Tibial nerve (tissue), 4 donors: ENCODE results near the gene KLHDC4. TPM values are rescaled to one million over a fixed set of nuclear protein-coding genes. Genes with fewer than 3 reads are reported as not detected.
"Not testable (repeated sequence)": the region's sequence is repeated elsewhere in the genome, so short reads cannot be mapped to it uniquely, and the experiment has no call there.

Experiments used
- DNase-seq, 2 donors: peaks; one replicate each; pipeline ENCODE4 v3.0.0-alpha.2; 2019; ENCODE audit warnings: low spot score in 2 of 2
- H3K27ac ChIP-seq, 4 donors: fragments of 200-600 bp; sonication (generic) in 3 of 4; one replicate each; pipeline ENCODE4 v1.5.1; 2017 to 2019; ENCODE audit warnings: mild to moderate bottlenecking in 1 of 4
- H3K27me3 ChIP-seq, 2 donors: fragments of 200-600 bp; sonication (generic) in 1 of 2; one replicate each; pipeline versions ENCODE4 v1.5.1 to v1.6.0; 2017 to 2019
- H3K36me3 ChIP-seq, 3 donors: fragments of 200-600 bp; sonication (generic); one replicate each; pipeline ENCODE4 v1.5.1; 2018 to 2019
- H3K4me1 ChIP-seq, 4 donors: fragments of 200-600 bp; sonication (generic) in 3 of 4; one replicate each; pipeline ENCODE4 v1.5.1; 2017 to 2019
- H3K4me3 ChIP-seq, 4 donors: fragments of 200-600 bp; sonication (generic) in 3 of 4; one replicate each; pipeline ENCODE4 v1.5.1; 2017 to 2019; ENCODE audit warnings: mild to moderate bottlenecking in 1 of 4, moderate library complexity in 1 of 4
- H3K9me3 ChIP-seq, 4 donors: fragments of 200-600 bp; sonication (generic) in 3 of 4; one replicate each; pipeline ENCODE4 v1.5.1; 2017 to 2019
- CTCF ChIP-seq, 5 experiments: fragments of 200-600 bp in 3 of 5; fragments of 450-650 bp in 2 of 5; sonication (generic) in 3 of 5; IDR thresholded peaks; one replicate each; pipeline ENCODE4 v1.5.1; 2016 to 2019; ENCODE audit warnings: antibody characterized with exemption in 5 of 5, mild to moderate bottlenecking in 3 of 5, moderate library complexity in 2 of 5
- EP300 ChIP-seq, 2 donors: sonication (generic); formaldehyde crosslinking; IDR thresholded peaks; one replicate each; pipeline ENCODE4 v1.6.1; 2017; ENCODE audit warnings: antibody characterized with exemption in 2 of 2, mild to moderate bottlenecking in 1 of 2
- POLR2A ChIP-seq, 2 donors: fragments of 450-650 bp; IDR thresholded peaks; one replicate each; pipeline ENCODE4 v1.6.1; 2017; ENCODE audit warnings: antibody characterized with exemption in 2 of 2, mild to moderate bottlenecking in 2 of 2, moderate library complexity in 2 of 2
- WGBS, 2 donors: methylation state at CpG; one replicate each; pipeline ENCODE4 v1.1.5; 2018; 5-methylcytosine and 5-hydroxymethylcytosine counted together
- total RNA-seq, 4 donors: library from RNA; depleted of rRNA; stranded (reverse); fragments of >200 nt; gene quantifications; one replicate each; pipeline ENCODE4 v1.1.0, GENCODE V29; 2016

The KLHDC4 gene
- total RNA-seq, 4 donors from 2014 or later = 26.9 to 61.5 (median 42.5) TPM

DNA sequence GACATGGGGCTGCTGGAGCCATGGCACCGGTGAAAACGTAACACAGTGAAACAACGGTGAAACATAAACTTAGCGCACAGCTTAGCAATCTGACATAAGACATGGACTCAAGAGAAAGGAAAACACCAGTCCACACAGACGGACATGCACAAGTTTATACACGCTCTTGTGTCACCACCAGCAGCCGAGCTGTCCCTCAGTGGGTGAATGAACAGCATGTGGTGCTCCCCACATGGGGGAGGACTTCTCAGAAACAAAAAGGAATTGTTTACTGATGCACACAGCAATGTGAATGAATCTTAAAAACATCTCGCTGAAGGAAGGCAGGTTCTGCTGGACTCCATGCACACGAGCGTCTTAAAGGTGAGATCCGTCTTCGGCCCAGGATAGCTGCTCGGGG, 34.2 kb downstream of the KLHDC4 start:
- Histone ChIP-seq H3K4me3 (no peak overlapping the region), H3K4me1 (no peaks in the 10 kb centered on the region), H3K27ac (no peak overlapping the region), H3K36me3 (peaks cover 0 to 72% (median 0%) of the 10 kb centered on the region in 3 donors), H3K9me3 (no peaks in the 10 kb centered on the region), H3K27me3 (no peaks in the 10 kb centered on the region)
- TF ChIP-seq POLR2A (IDR thresholded peaks at IDR 0.05) = no peak
- no peak for TF ChIP-seq EP300 (IDR thresholded peaks at IDR 0.05)
- no peak for TF ChIP-seq CTCF (IDR thresholded peaks at IDR 0.05)
- 92 to 96% methylated on average over 13 of the region's 13 CpGs for WGBS, 2 donors
- DNase-seq = no peak

GRCh38 chr16:87729266-87729954, 36.4 kb downstream of the KLHDC4 start:
- no peaks in the 10 kb centered on the region for H3K27me3 ChIP-seq
- H3K27ac ChIP-seq = no peak overlapping the region
- DNase-seq = no peak
- TF ChIP-seq POLR2A (IDR thresholded peaks at IDR 0.05) = no peak
- no peaks in the 10 kb centered on the region for H3K9me3 ChIP-seq
- H3K4me3 ChIP-seq = no peak overlapping the region
- peaks cover 0 to 4% (median 0%) of the 10 kb centered on the region in 4 donors for H3K4me1 ChIP-seq
- 94 to 96% methylated on average over 17 of the region's 17 CpGs for WGBS, 2 donors
- H3K36me3 ChIP-seq = peaks cover 0 to 69% (median 0%) of the 10 kb centered on the region in 3 donors

GRCh38 chr16:87728026-87728425, 37.8 kb downstream of the KLHDC4 start:
- H3K4me1 ChIP-seq = peaks cover 0 to 15% (median 5%) of the 10 kb centered on the region in 4 donors
- peaks cover 0 to 62% (median 0%) of the 10 kb centered on the region in 3 donors for H3K36me3 ChIP-seq
- no peak overlapping the region for H3K27ac ChIP-seq
- H3K27me3 ChIP-seq = no peaks in the 10 kb centered on the region
- TF ChIP-seq POLR2A (IDR thresholded peaks at IDR 0.05) (no peak), CTCF (IDR thresholded peaks at IDR 0.05) (no peak), EP300 (IDR thresholded peaks at IDR 0.05) (no peak)
- no peak overlapping the region for H3K4me3 ChIP-seq
- 86 to 90% methylated on average over 12 of the region's 12 CpGs for WGBS, 2 donors
- DNase-seq = no peak
- H3K9me3 ChIP-seq = no peaks in the 10 kb centered on the region

DNA sequence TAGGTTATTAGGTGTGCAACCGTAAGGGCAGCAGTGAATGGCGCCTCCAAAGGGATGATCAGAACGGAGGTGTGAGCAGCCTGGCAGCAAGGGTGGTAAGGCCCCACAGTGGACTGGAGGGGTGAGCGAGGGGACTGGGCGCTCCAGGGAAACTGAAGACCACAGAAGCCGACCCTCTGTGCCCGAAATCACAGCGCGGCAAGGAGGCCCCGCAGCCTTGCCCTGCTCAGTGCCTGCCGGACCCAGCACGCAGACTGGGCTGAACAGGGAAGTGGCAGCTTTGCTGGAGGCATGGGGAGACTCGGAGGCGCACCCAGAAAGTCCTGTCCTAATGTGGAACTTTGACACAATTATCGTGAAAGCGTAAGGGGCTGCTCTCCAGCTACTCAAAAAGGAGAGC, 38.4 kb downstream of the KLHDC4 start:
- TF ChIP-seq EP300 (IDR thresholded peaks at IDR 0.05) (no peak), POLR2A (IDR thresholded peaks at IDR 0.05) (no peak), CTCF (IDR thresholded peaks at IDR 0.05) (no peak)
- H3K27ac ChIP-seq = no peak overlapping the region
- 94 to 98% methylated on average over 15 to 16 of the region's 16 CpGs for WGBS, 2 donors
- H3K36me3 ChIP-seq = peaks cover 0 to 57% (median 0%) of the 10 kb centered on the region in 3 donors
- H3K27me3 ChIP-seq = no peaks in the 10 kb centered on the region
- no peak for DNase-seq
- H3K4me3 ChIP-seq = no peak overlapping the region
- no peaks in the 10 kb centered on the region for H3K9me3 ChIP-seq
- peaks cover 0 to 22% (median 9%) of the 10 kb centered on the region in 4 donors for H3K4me1 ChIP-seq

- not testable (repeated sequence) for H3K9me3 ChIP-seq, H3K27ac ChIP-seq, DNase-seq, H3K4me3 ChIP-seq, H3K27me3 ChIP-seq
- peaks cover 0 to 58% (median 0%) of the 10 kb centered on the region in 3 donors for H3K36me3 ChIP-seq
- peaks cover 0 to 24% (median 9%) of the 10 kb centered on the region in 4 donors for H3K4me1 ChIP-seq
- WGBS, 2 donors = 94 to 98% methylated on average over 26 to 31 of the region's 40 CpGs
Measured at GRCh38 chr16:87726577-87726976, 39.2 kb downstream of the KLHDC4 start.

DNA sequence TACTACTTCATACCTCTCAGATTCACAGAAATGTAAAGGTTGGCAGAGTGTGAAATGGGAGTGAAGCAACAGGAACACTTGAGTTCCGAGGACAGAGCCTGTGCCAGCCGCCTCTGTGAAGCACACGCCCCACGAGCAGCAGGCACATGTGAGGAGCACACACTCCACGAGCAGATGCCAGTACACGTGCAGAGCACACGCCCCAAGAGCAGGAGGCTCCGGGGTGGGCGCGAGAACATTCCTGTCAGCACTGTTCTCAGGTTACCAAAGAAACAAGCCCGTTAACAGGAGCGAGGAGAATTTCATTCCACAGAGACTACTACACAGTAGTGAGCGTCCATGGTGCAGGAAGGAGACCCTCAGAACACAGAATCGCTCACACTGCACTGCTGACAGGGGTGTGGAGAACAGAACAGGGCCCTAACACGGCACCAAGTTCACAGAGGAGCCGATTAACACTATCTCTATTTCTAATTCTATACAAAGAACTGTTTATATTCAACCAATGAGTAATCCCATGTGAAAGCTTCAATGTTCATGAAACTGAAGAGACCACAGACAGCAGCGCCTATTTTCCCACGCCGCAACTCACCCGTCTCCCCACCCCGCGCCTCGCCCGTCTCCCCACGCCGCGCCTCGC, 40.1 kb downstream of the KLHDC4 start:
- DNase-seq = no peak
- Histone ChIP-seq H3K27me3 (no peaks in the 10 kb centered on the region), H3K36me3 (peaks cover 0 to 56% (median 0%) of the 10 kb centered on the region in 3 donors), H3K9me3 (no peaks in the 10 kb centered on the region), H3K4me1 (peaks cover 0 to 24% (median 9%) of the 10 kb centered on the region in 4 donors), H3K4me3 (no peak overlapping the region), H3K27ac (peak overlapping the region in 1 of 4 donors; percentile 86)
- TF ChIP-seq POLR2A (IDR thresholded peaks at IDR 0.05) = no peak
- TF ChIP-seq CTCF (IDR thresholded peaks at IDR 0.05) = no peak
- TF ChIP-seq EP300 (IDR thresholded peaks at IDR 0.05) = no peak
- WGBS, 2 donors = 65 to 74% methylated on average over 27 to 28 of the region's 28 CpGs
